GM23338 (cell line): ENCODE measurements around the gene CHST15. TPM values are rescaled to one million over a fixed set of nuclear protein-coding genes. Genes with fewer than 3 reads are reported as not detected.

ENCODE experiments used
- ATAC-seq: fragments of 200-7000 bp; cut with Tn5 transposase; 3 replicates; pipeline ENCODE4 v1.9.1; 2020
- DNase-seq: peaks from one replicate; pipeline ENCODE4 v3.0.0-alpha.2; 2015; ENCODE audit warnings: low spot score
- H2AFZ ChIP-seq: fragments of 200-600 bp; sonication (generic); 2 replicates; pipeline ENCODE4 v1.8.0; 2016; ENCODE audit warnings: antibody characterized with exemption, mild to moderate bottlenecking, moderate library complexity
- H3F3A ChIP-seq: fragments of 200-600 bp; sonication (generic); replicated peaks from 2 replicates; pipeline ENCODE4 v1.8.0; 2017; ENCODE audit warnings: antibody characterized with exemption, mixed run types, low read depth
- H3K27ac ChIP-seq: fragments of 200-600 bp; sonication (generic); 2 replicates; pipeline ENCODE4 v1.6.1; 2016; ENCODE audit warnings: low read depth
- H3K27me3 ChIP-seq: fragments of 200-600 bp; sonication (generic); 2 replicates; pipeline ENCODE4 v1.8.0; 2016; ENCODE audit warnings: mild to moderate bottlenecking, mixed run types, moderate library complexity; ENCODE audit not compliant: insufficient read depth
- H3K36me3 ChIP-seq: fragments of 200-600 bp; sonication (generic); 2 replicates; pipeline ENCODE4 v1.8.0; 2016; ENCODE audit warnings: mild to moderate bottlenecking; ENCODE audit not compliant: insufficient read depth
- H3K4me1 ChIP-seq: fragments of 200-600 bp; sonication (generic); 2 replicates; pipeline ENCODE4 v1.8.0; 2016; ENCODE audit warnings: mild to moderate bottlenecking, moderate library complexity; ENCODE audit not compliant: insufficient read depth
- H3K4me2 ChIP-seq: fragments of 200-600 bp; sonication (generic); 2 replicates; pipeline ENCODE4 v1.7.1; 2017; ENCODE audit warnings: mixed run types
- H3K4me3 ChIP-seq: fragments of 200-600 bp; sonication (generic); 2 replicates; pipeline ENCODE4 v1.6.1; 2016; ENCODE audit warnings: mixed run types
- H3K79me2 ChIP-seq: fragments of 200-600 bp; sonication (generic); replicated peaks from 2 replicates; pipeline ENCODE4 v1.8.0; 2017; ENCODE audit warnings: mild to moderate bottlenecking; ENCODE audit not compliant: insufficient read depth
- H3K9me2 ChIP-seq: fragments of 200-600 bp; sonication (generic); 2 replicates; pipeline ENCODE4 v1.8.0; 2017; ENCODE audit not compliant: insufficient read depth
- H4K20me1 ChIP-seq: fragments of 200-600 bp; sonication (generic); replicated peaks from 2 replicates; pipeline ENCODE4 v1.8.0; 2017; ENCODE audit warnings: mild to moderate bottlenecking; ENCODE audit not compliant: insufficient read depth
- H3K27ac Mint-ChIP-seq: 2 replicates; pipeline ENCODE4 v1.8.0; 2020; ENCODE audit warnings: inconsistent platforms, mild to moderate bottlenecking, moderate library complexity, mixed read lengths
- H3K27me3 Mint-ChIP-seq: 3 replicates; pipeline ENCODE4 v1.8.0; 2022; ENCODE audit warnings: low read depth, mild to moderate bottlenecking, moderate library complexity, mixed read lengths, inconsistent platforms; ENCODE audit not compliant: insufficient read depth, poor library complexity
- H3K36me3 Mint-ChIP-seq: 3 replicates; pipeline ENCODE4 v1.8.0; 2021; ENCODE audit warnings: low read depth, mild to moderate bottlenecking, inconsistent platforms, moderate library complexity, mixed read lengths
- H3K4me1 Mint-ChIP-seq: 3 replicates; pipeline ENCODE4 v1.8.0; 2020; ENCODE audit warnings: mild to moderate bottlenecking, inconsistent platforms, mixed read lengths
- H3K4me3 Mint-ChIP-seq: 3 replicates; pipeline ENCODE4 v1.8.0; 2021; ENCODE audit warnings: moderate library complexity, mild to moderate bottlenecking, inconsistent platforms, mixed read lengths
- H3K9me3 Mint-ChIP-seq: 3 replicates; pipeline ENCODE4 v1.8.0; 2020; ENCODE audit warnings: moderate library complexity, mild to moderate bottlenecking, inconsistent platforms, mixed read lengths
- CREB1 ChIP-seq: fragments of 250-450 bp; sonication (Bioruptor Pico); IDR thresholded peaks from 2 replicates; pipeline ENCODE4 v1.5.0; 2020; ENCODE audit warnings: low read depth, mild to moderate bottlenecking, moderate library complexity
- EZH2 ChIP-seq: fragments of 200-600 bp; sonication (generic); IDR thresholded peaks from one replicate; pipeline ENCODE4 v1.8.0; 2017; ENCODE audit warnings: antibody characterized with exemption, mild to moderate bottlenecking, low read depth; ENCODE audit not compliant: unreplicated experiment
- EZH2phosphoT487 ChIP-seq: fragments of 200-600 bp; sonication (generic); IDR thresholded peaks from one replicate; pipeline ENCODE4 v1.8.1; 2018; ENCODE audit warnings: antibody characterized with exemption; ENCODE audit not compliant: unreplicated experiment
- JUNB ChIP-seq: IDR thresholded peaks from one replicate; pipeline ENCODE4 v1.6.1; 2016; ENCODE audit warnings: antibody characterized with exemption; ENCODE audit not compliant: unreplicated experiment
- NANOG ChIP-seq: IDR thresholded peaks from 2 replicates; pipeline ENCODE4 v1.6.1; 2016; ENCODE audit warnings: antibody characterized with exemption, borderline replicate concordance
- POLR2AphosphoS5 ChIP-seq: IDR thresholded peaks from 2 replicates; pipeline ENCODE4 v1.6.1; 2016; ENCODE audit warnings: antibody characterized with exemption, low read depth
- STAT1 ChIP-seq: IDR thresholded peaks from one replicate; pipeline ENCODE4 v1.6.1; 2016; ENCODE audit warnings: antibody characterized with exemption; ENCODE audit not compliant: unreplicated experiment
- ZNF114 ChIP-seq: fragments of 250-450 bp; sonication (Bioruptor Pico); IDR thresholded peaks from 2 replicates; pipeline ENCODE4 v1.5.0; 2020; ENCODE audit warnings: mild to moderate bottlenecking, moderate library complexity
- ZNF331 ChIP-seq: fragments of 250-450 bp; sonication (Bioruptor Pico); IDR thresholded peaks from 2 replicates; pipeline ENCODE4 v1.5.0; 2020; ENCODE audit warnings: low read depth, mild to moderate bottlenecking, moderate library complexity
- polyA plus RNA-seq: library from polyadenylated mRNA; unstranded; fragments of >200 nt; fragmentation: Nextera tagmentation; extraction: Ambion mirVana; gene quantifications from 2 replicates; pipeline ENCODE4 v1.2.1, GENCODE V29; 2016
- total RNA-seq: library from RNA; depleted of rRNA; stranded (reverse); fragments of >200 nt; shearing (Covaris generic); gene quantifications from 2 replicates; pipeline ENCODE4 v1.2.3, GENCODE V29; 2014
- TF ChIP-seq, protein P1 (sequence below): fragments of 250-450 bp; sonication (Bioruptor Pico); IDR thresholded peaks from 2 replicates; pipeline ENCODE4 v1.5.0; 2020; ENCODE audit warnings: mild to moderate bottlenecking, moderate library complexity
- TF ChIP-seq, protein P2 (sequence below): IDR thresholded peaks from 2 replicates; pipeline ENCODE4 v1.6.1; 2016; ENCODE audit warnings: antibody characterized with exemption
- TF ChIP-seq, protein P3 (sequence below), 2 experiments: fragments of 200-600 bp in 1 of 2; sonication (generic) in 1 of 2; conservative IDR thresholded peaks; 2 replicates each; pipeline versions ENCODE4 v1.5.1 to v1.6.1; 2016 to 2017; ENCODE audit warnings: antibody characterized with exemption in 2 of 2, low read depth in 2 of 2, mild to moderate bottlenecking in 2 of 2, moderate library complexity in 1 of 2
- TF ChIP-seq, protein P4 (sequence below): IDR thresholded peaks from one replicate; pipeline ENCODE4 v1.6.1; 2018; ENCODE audit warnings: antibody characterized with exemption; ENCODE audit not compliant: unreplicated experiment

Gene CHST15
- total and polyA plus RNA-seq, 2 experiments from 2014 or later, result 2.6 to 11.2 TPM

DNA sequence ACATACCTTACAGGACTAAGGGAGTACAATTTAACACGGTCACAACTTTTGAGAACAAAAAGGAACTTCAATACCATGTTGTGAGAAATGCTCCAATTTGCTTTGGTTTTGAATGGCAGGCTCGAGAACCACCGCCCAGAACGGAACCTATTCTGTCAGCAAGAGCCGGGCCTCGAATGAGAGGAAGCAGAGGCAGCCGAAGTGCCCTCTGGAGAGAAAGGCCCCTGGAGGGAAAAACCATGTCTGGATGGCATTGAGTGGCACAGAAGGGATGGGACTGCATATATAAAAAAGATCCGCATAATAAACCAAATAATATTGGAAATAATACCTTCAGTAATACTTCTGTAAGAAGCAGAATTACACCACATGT is 85.6 kb downstream of the CHST15 start:
- Histone ChIP-seq H3K79me2 (no peaks in the 10 kb centered on the region), H3F3A (no peaks in the 10 kb centered on the region), H3K27me3 (no peaks in the 10 kb centered on the region), H3K27ac (no peak overlapping the region), H3K4me3 (no peak overlapping the region), H3K4me1 (peaks cover 8% of the 10 kb centered on the region; the same call in 1 of the 2 replicates), H3K36me3 (no peaks in the 10 kb centered on the region), H2AFZ (no peak overlapping the region), H3K9me2 (no peaks in the 10 kb centered on the region), H3K4me2 (no peak overlapping the region), H4K20me1 (no peaks in the 10 kb centered on the region)
- no peak overlapping the region for H3K27ac Mint-ChIP-seq
- no peak for TF ChIP-seq CREB1 (CRISPR knock-in tag)
- TF ChIP-seq, protein P1, sequence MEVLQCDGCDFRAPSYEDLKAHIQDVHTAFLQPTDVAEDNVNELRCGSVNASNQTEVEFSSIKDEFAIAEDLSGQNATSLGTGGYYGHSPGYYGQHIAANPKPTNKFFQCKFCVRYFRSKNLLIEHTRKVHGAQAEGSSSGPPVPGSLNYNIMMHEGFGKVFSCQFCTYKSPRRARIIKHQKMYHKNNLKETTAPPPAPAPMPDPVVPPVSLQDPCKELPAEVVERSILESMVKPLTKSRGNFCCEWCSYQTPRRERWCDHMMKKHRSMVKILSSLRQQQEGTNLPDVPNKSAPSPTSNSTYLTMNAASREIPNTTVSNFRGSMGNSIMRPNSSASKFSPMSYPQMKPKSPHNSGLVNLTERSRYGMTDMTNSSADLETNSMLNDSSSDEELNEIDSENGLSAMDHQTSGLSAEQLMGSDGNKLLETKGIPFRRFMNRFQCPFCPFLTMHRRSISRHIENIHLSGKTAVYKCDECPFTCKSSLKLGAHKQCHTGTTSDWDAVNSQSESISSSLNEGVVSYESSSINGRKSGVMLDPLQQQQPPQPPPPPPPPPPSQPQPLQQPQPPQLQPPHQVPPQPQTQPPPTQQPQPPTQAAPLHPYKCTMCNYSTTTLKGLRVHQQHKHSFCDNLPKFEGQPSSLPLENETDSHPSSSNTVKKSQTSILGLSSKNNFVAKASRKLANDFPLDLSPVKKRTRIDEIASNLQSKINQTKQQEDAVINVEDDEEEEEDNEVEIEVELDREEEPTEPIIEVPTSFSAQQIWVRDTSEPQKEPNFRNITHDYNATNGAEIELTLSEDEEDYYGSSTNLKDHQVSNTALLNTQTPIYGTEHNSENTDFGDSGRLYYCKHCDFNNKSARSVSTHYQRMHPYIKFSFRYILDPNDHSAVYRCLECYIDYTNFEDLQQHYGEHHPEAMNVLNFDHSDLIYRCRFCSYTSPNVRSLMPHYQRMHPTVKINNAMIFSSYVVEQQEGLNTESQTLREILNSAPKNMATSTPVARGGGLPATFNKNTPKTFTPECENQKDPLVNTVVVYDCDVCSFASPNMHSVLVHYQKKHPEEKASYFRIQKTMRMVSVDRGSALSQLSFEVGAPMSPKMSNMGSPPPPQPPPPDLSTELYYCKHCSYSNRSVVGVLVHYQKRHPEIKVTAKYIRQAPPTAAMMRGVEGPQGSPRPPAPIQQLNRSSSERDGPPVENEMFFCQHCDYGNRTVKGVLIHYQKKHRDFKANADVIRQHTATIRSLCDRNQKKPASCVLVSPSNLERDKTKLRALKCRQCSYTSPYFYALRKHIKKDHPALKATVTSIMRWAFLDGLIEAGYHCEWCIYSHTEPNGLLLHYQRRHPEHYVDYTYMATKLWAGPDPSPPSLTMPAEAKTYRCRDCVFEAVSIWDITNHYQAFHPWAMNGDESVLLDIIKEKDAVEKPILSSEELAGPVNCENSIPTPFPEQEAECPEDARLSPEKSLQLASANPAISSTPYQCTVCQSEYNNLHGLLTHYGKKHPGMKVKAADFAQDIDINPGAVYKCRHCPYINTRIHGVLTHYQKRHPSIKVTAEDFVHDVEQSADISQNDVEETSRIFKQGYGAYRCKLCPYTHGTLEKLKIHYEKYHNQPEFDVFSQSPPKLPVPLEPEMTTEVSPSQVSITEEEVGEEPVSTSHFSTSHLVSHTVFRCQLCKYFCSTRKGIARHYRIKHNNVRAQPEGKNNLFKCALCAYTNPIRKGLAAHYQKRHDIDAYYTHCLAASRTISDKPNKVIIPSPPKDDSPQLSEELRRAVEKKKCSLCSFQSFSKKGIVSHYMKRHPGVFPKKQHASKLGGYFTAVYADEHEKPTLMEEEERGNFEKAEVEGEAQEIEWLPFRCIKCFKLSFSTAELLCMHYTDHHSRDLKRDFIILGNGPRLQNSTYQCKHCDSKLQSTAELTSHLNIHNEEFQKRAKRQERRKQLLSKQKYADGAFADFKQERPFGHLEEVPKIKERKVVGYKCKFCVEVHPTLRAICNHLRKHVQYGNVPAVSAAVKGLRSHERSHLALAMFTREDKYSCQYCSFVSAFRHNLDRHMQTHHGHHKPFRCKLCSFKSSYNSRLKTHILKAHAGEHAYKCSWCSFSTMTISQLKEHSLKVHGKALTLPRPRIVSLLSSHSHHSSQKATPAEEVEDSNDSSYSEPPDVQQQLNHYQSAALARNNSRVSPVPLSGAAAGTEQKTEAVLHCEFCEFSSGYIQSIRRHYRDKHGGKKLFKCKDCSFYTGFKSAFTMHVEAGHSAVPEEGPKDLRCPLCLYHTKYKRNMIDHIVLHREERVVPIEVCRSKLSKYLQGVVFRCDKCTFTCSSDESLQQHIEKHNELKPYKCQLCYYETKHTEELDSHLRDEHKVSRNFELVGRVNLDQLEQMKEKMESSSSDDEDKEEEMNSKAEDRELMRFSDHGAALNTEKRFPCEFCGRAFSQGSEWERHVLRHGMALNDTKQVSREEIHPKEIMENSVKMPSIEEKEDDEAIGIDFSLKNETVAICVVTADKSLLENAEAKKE (CRISPR knock-in tag), result no peak
- no peak for TF ChIP-seq ZNF114 (CRISPR knock-in tag)
- no peak for TF ChIP-seq JUNB
- TF ChIP-seq, protein P2, sequence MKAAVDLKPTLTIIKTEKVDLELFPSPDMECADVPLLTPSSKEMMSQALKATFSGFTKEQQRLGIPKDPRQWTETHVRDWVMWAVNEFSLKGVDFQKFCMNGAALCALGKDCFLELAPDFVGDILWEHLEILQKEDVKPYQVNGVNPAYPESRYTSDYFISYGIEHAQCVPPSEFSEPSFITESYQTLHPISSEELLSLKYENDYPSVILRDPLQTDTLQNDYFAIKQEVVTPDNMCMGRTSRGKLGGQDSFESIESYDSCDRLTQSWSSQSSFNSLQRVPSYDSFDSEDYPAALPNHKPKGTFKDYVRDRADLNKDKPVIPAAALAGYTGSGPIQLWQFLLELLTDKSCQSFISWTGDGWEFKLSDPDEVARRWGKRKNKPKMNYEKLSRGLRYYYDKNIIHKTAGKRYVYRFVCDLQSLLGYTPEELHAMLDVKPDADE, result no peak
- TF ChIP-seq ZNF331 (CRISPR knock-in tag), result no peak
- TF ChIP-seq NANOG, result no peak
- TF ChIP-seq, protein P3, sequence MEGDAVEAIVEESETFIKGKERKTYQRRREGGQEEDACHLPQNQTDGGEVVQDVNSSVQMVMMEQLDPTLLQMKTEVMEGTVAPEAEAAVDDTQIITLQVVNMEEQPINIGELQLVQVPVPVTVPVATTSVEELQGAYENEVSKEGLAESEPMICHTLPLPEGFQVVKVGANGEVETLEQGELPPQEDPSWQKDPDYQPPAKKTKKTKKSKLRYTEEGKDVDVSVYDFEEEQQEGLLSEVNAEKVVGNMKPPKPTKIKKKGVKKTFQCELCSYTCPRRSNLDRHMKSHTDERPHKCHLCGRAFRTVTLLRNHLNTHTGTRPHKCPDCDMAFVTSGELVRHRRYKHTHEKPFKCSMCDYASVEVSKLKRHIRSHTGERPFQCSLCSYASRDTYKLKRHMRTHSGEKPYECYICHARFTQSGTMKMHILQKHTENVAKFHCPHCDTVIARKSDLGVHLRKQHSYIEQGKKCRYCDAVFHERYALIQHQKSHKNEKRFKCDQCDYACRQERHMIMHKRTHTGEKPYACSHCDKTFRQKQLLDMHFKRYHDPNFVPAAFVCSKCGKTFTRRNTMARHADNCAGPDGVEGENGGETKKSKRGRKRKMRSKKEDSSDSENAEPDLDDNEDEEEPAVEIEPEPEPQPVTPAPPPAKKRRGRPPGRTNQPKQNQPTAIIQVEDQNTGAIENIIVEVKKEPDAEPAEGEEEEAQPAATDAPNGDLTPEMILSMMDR (conservative IDR thresholded peaks at IDR 0.05; ENCODE audit: low read depth in 2 of 2), result no peak
- TF ChIP-seq EZH2phosphoT487, result no peak
- TF ChIP-seq EZH2, result no peak
- TF ChIP-seq STAT1, result no peak
- TF ChIP-seq, protein P4, sequence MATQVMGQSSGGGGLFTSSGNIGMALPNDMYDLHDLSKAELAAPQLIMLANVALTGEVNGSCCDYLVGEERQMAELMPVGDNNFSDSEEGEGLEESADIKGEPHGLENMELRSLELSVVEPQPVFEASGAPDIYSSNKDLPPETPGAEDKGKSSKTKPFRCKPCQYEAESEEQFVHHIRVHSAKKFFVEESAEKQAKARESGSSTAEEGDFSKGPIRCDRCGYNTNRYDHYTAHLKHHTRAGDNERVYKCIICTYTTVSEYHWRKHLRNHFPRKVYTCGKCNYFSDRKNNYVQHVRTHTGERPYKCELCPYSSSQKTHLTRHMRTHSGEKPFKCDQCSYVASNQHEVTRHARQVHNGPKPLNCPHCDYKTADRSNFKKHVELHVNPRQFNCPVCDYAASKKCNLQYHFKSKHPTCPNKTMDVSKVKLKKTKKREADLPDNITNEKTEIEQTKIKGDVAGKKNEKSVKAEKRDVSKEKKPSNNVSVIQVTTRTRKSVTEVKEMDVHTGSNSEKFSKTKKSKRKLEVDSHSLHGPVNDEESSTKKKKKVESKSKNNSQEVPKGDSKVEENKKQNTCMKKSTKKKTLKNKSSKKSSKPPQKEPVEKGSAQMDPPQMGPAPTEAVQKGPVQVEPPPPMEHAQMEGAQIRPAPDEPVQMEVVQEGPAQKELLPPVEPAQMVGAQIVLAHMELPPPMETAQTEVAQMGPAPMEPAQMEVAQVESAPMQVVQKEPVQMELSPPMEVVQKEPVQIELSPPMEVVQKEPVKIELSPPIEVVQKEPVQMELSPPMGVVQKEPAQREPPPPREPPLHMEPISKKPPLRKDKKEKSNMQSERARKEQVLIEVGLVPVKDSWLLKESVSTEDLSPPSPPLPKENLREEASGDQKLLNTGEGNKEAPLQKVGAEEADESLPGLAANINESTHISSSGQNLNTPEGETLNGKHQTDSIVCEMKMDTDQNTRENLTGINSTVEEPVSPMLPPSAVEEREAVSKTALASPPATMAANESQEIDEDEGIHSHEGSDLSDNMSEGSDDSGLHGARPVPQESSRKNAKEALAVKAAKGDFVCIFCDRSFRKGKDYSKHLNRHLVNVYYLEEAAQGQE, result no peak
- TF ChIP-seq POLR2AphosphoS5, result no peak
- H3K9me3 Mint-ChIP-seq, result peaks cover under 1% of the 10 kb centered on the region; the same call in 1 of the 3 replicates
- H3K27me3 Mint-ChIP-seq, result peaks cover 5% of the 10 kb centered on the region
- peaks cover 22% of the 10 kb centered on the region for H3K4me1 Mint-ChIP-seq
- no peak overlapping the region for H3K4me3 Mint-ChIP-seq
- H3K36me3 Mint-ChIP-seq, result peaks cover 20% of the 10 kb centered on the region
- ATAC-seq, result no peak
- DNase-seq, result no peak
